ENCODE data around the gene PGF. TPM values are rescaled to one million over a fixed set of nuclear protein-coding genes. Genes with fewer than 3 reads are reported as not detected.
"Not testable (repeated sequence)": the region's sequence is repeated elsewhere in the genome, so short reads cannot be mapped to it uniquely, and the experiment has no call there.

PGF gene
- total and polyA plus RNA-seq, 4 donors = 3.0 to 10.0 (median 6.8) TPM

DNA sequence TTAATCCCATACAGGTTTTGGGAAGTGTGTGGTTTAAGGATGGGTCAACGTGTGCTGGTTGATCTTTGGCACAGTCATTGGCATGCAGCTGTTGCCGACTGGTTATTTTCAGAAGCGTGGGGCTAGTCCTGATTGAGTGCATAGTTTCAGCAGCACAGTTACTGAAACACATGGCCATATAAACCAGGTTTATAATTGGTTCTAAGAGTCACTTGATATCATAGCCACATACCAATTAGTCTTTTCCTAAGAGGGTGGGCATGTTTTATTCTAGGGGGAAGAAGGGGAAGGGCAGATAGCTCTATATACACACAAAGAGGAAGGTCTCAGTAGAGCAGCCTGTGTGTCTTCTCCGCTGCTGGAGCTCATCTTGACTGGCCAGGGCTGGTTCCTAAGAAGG, 21.4 kb downstream of the PGF start:
- peaks cover 0 to 5% (median 0%) of the 10 kb centered on the region in 3 donors for H3K27me3 ChIP-seq (ENCODE audit: control insufficient read depth in 3 of 3, insufficient read depth in 3 of 3, low read length in 2 of 3)
- no peaks in the 10 kb centered on the region for H3K36me3 ChIP-seq (ENCODE audit: control insufficient read depth in 4 of 4, insufficient read depth in 4 of 4, low read length in 4 of 4)
- TF ChIP-seq, protein P1, sequence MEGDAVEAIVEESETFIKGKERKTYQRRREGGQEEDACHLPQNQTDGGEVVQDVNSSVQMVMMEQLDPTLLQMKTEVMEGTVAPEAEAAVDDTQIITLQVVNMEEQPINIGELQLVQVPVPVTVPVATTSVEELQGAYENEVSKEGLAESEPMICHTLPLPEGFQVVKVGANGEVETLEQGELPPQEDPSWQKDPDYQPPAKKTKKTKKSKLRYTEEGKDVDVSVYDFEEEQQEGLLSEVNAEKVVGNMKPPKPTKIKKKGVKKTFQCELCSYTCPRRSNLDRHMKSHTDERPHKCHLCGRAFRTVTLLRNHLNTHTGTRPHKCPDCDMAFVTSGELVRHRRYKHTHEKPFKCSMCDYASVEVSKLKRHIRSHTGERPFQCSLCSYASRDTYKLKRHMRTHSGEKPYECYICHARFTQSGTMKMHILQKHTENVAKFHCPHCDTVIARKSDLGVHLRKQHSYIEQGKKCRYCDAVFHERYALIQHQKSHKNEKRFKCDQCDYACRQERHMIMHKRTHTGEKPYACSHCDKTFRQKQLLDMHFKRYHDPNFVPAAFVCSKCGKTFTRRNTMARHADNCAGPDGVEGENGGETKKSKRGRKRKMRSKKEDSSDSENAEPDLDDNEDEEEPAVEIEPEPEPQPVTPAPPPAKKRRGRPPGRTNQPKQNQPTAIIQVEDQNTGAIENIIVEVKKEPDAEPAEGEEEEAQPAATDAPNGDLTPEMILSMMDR (IDR thresholded peaks at IDR 0.05; ENCODE audit: control extremely low read depth, extremely low read depth) = no peak
- no peaks in the 10 kb centered on the region for H3K9me3 ChIP-seq (ENCODE audit: control insufficient read depth in 4 of 4, insufficient read depth in 3 of 4, low read length in 3 of 4)
- no peak overlapping the region for H3K4me3 ChIP-seq
- no peak overlapping the region for H3K9ac ChIP-seq (ENCODE audit: insufficient read depth in 1 of 2, low read length in 2 of 2)
- DNase-seq (peak; percentile 42 to 58 (median 53)), ATAC-seq (ENCODE audit: insufficient read depth, low FRiP score) (no peak)
- 43 to 47% methylated on average over 4 of the region's 4 CpGs for WGBS, 2 donors
- peak overlapping the region in 1 of 2 donors; percentile 64 for H3K27ac ChIP-seq (ENCODE audit: low read depth in 1 of 2, low read length in 1 of 2)
- peaks cover 7 to 35% (median 15%) of the 10 kb centered on the region in 5 donors for H3K4me1 ChIP-seq (ENCODE audit: control insufficient read depth in 5 of 5, insufficient read depth in 5 of 5, low read length in 5 of 5)

DNA sequence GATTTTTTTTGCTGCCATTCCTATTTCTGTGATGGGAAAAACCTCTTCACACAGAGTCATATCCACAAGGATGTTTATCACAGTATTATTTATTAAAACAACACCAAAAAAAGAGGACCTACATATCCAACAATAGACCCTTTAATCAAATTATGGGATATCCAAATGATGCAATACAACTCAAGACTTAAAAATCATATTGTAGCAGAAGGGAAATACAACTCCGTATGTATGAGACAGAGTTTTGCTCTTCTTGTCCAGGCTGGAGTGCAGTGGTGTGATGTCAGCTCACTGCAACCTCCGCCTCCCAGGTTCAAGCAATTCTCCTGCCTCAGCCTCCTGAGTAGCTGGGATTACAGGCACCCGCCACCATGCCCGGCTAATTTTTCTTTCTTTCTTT, 22.5 kb downstream of the PGF start:
- H3K9ac ChIP-seq (ENCODE audit: insufficient read depth in 1 of 2, low read length in 2 of 2); H3K27ac ChIP-seq (ENCODE audit: low read depth in 1 of 2, low read length in 1 of 2); H3K9me3 ChIP-seq (ENCODE audit: control insufficient read depth in 4 of 4, insufficient read depth in 3 of 4, low read length in 3 of 4); ATAC-seq (ENCODE audit: insufficient read depth, low FRiP score); DNase-seq; H3K4me3 ChIP-seq; H3K27me3 ChIP-seq (ENCODE audit: control insufficient read depth in 3 of 3, insufficient read depth in 3 of 3, low read length in 2 of 3); H3K36me3 ChIP-seq (ENCODE audit: control insufficient read depth in 4 of 4, insufficient read depth in 4 of 4, low read length in 4 of 4): not testable (repeated sequence)
- H3K4me1 ChIP-seq (ENCODE audit: control insufficient read depth in 5 of 5, insufficient read depth in 5 of 5, low read length in 5 of 5) = peaks cover 7 to 35% (median 15%) of the 10 kb centered on the region in 5 donors
- 65 to 81% methylated on average over 4 of the region's 4 CpGs for WGBS, 2 donors

DNA sequence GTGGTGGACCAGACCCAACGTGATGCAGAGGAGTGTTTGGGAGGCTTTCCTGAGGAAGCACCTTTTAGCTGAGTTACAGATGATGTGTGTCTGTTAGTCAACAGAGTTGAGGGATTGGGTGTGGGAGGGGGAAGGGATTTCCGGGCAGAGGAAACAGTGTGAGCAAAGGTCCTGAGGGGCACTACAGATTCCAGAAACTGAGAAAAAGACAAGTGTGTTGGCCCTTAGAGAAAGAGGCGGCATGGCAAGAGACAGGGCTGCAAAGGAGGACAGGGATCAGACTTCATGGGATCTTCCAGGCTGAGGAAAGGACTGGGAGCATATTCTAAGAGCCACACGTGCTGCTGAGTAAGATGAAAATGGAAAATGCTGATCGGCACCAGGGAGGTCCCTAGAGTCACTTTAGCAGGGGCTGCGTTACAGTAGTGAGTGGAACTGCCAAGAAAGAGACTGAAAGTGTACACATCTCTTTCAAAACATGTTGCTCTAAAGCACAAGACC, 22.9 kb downstream of the PGF start:
- DNase-seq = peak in 2 of 3 donors; percentile 67 to 72
- Histone ChIP-seq H3K27ac (ENCODE audit: low read depth in 1 of 2, low read length in 1 of 2) (peak overlapping the region in 1 of 2 donors; percentile 57), H3K4me1 (ENCODE audit: control insufficient read depth in 5 of 5, insufficient read depth in 5 of 5, low read length in 5 of 5) (peaks cover 7 to 35% (median 15%) of the 10 kb centered on the region in 5 donors), H3K4me3 (no peak overlapping the region), H3K9me3 (ENCODE audit: control insufficient read depth in 4 of 4, insufficient read depth in 3 of 4, low read length in 3 of 4) (no peaks in the 10 kb centered on the region), H3K27me3 (ENCODE audit: control insufficient read depth in 3 of 3, insufficient read depth in 3 of 3, low read length in 2 of 3) (peaks cover 0 to 5% (median 0%) of the 10 kb centered on the region in 3 donors), H3K9ac (ENCODE audit: insufficient read depth in 1 of 2, low read length in 2 of 2) (no peak overlapping the region), H3K36me3 (ENCODE audit: control insufficient read depth in 4 of 4, insufficient read depth in 4 of 4, low read length in 4 of 4) (no peaks in the 10 kb centered on the region)
- 17 to 19% methylated on average over 6 of the region's 6 CpGs for WGBS, 2 donors
- peak; percentile 32 for ATAC-seq (ENCODE audit: insufficient read depth, low FRiP score)
- TF ChIP-seq, protein P1 (IDR thresholded peaks at IDR 0.05; ENCODE audit: control extremely low read depth, extremely low read depth) = no peak

DNA sequence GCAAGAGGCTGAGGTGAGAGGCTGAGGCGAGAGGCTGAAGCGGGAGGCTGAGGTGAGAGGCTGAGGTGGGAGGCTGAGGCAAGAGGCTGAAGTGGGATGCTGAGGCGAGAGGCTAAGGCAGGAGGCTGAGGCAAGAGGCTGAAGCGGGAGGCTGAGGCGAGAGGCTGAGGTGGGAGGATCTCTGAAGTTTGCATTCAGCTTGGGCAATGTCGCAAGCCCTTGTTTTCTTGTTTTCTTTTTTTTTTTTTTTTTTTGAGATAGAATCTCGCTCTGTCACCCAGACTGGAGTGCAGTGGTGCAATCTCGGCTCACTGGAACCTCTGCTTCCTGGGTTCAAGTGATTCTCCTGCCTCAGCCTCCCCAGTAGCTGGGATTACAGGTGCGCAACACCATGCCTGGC, 23.7 kb downstream of the PGF start:
- ATAC-seq (ENCODE audit: insufficient read depth, low FRiP score); H3K27me3 ChIP-seq (ENCODE audit: control insufficient read depth in 3 of 3, insufficient read depth in 3 of 3, low read length in 2 of 3); H3K27ac ChIP-seq (ENCODE audit: low read depth in 1 of 2, low read length in 1 of 2): not testable (repeated sequence)

More for the DNA sequence above, 23.7 kb downstream of the PGF start:
- peaks cover 7 to 35% (median 15%) of the 10 kb centered on the region in 5 donors for H3K4me1 ChIP-seq (ENCODE audit: control insufficient read depth in 5 of 5, insufficient read depth in 5 of 5, low read length in 5 of 5)
- not testable (repeated sequence) for DNase-seq; H3K9ac ChIP-seq (ENCODE audit: insufficient read depth in 1 of 2, low read length in 2 of 2); H3K4me3 ChIP-seq; H3K9me3 ChIP-seq (ENCODE audit: control insufficient read depth in 4 of 4, insufficient read depth in 3 of 4, low read length in 3 of 4); H3K36me3 ChIP-seq (ENCODE audit: control insufficient read depth in 4 of 4, insufficient read depth in 4 of 4, low read length in 4 of 4)
- 80 to 87% methylated on average over 8 to 9 of the region's 9 CpGs for WGBS, 2 donors
